ENCODE results near the gene FBXL4. TPM values are rescaled to one million over a fixed set of nuclear protein-coding genes. Genes with fewer than 3 reads are reported as not detected.

The FBXL4 gene
- total RNA-seq, 3 donors from 2014 or later, result 13.2 to 23.8 (median 22.5) TPM

DNA sequence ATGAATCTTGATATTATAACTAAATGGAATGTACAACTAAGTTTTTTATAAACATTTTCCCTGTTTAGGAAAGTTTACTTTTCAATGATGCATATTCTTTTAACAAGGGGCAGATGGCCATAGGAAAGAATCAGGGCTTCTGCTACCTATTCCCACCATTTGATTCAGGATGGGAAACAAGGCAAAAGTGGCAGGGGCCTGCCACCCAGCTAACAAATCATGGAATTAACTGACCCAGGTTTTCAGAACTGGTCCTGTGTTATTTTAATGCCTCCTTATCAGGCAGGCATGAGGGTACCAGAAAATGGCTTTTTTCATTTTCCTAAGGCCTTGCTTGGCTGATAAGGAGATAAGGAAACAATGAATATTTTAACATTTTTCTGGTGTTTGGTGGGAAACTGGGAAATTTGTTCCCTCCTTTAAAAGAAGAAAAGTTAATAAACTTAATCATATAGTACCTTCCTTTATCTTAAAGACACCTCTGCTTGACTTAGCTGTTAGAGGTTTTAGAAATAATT is 106.7 kb downstream of the FBXL4 start:
- no peaks in the 10 kb centered on the region for H3K36me3 ChIP-seq (ENCODE audit: low read depth)
- no peak for TF ChIP-seq CTCF (IDR thresholded peaks at IDR 0.05)
- no peak for ATAC-seq
- intact Hi-C loops (cut with DNase I, micrococcal nuclease), result no loop called here
- no peak overlapping the region for H3K4me3 ChIP-seq
- H3K4me1 ChIP-seq (ENCODE audit: low read depth), result peaks cover 9% of the 10 kb centered on the region
- no peaks in the 10 kb centered on the region for H3K9me3 ChIP-seq
- no peak for DNase-seq

DNA sequence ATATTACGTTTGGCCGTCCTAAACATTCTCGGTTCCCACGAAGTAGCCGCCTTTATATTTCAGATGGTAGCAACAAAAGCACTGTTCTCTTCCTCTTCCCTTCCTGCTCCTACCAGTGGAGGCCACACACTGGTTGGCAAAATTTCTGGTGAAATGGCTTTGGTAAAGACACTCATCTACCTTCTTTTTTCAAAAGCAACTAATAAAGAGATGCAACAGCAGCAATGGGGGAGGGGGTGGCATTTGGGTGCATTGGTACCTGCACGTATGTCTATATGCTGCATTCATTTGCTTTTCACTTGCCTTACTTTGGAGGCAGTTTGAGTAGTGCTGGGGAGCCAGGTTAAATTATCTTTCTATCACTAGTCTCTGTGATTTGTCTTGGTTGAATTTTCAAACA is 107.4 kb downstream of the FBXL4 start:
- Histone ChIP-seq H3K36me3 (ENCODE audit: low read depth) (no peaks in the 10 kb centered on the region), H3K4me3 (no peak overlapping the region), H3K4me1 (ENCODE audit: low read depth) (peaks cover 16% of the 10 kb centered on the region), H3K9me3 (no peaks in the 10 kb centered on the region)
- intact Hi-C loops (cut with DNase I, micrococcal nuclease), result no loop called here
- ATAC-seq (no peak), DNase-seq (no peak)
- no peak for TF ChIP-seq CTCF (IDR thresholded peaks at IDR 0.05)

DNA sequence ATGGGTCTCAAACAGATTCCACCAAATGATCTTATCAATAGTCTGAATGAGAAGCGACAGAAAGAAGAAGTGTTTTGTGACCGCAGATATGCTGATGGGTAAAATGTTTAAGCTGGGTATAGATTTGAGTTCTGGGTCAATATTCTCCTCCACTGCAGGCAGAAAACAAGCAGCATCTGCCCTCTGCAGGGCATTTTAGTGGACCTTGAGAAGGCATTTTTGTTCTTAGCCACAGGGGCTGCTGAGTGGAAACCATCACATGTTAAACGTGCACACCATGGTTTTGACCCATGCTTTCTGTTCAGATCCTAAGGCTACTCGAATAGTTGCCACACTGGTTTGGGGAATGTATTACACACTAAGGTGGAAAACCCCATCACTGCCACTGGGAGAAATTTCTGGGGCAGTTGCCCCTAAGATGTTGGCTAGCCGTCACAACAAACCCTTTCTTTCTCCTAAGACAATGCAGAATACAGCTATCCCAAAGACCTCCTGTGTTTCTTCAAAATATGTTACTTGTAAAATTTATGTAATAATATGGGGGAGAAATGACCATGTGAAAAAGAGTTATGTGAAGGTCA is 107.9 kb downstream of the FBXL4 start:
- Histone ChIP-seq H3K4me3 (no peak overlapping the region), H3K4me1 (ENCODE audit: low read depth) (peaks cover 18% of the 10 kb centered on the region), H3K9me3 (no peaks in the 10 kb centered on the region), H3K36me3 (ENCODE audit: low read depth) (no peaks in the 10 kb centered on the region)
- no peak for TF ChIP-seq CTCF (IDR thresholded peaks at IDR 0.05)
- intact Hi-C loops (cut with DNase I, micrococcal nuclease), result no loop called here
- DNase-seq (no peak), ATAC-seq (no peak)

GRCh38 chr6:98838975-98839374 is 108.8 kb downstream of the FBXL4 start:
- TF ChIP-seq CTCF (IDR thresholded peaks at IDR 0.05), result no peak
- no peak for DNase-seq
- H3K9me3 ChIP-seq, result no peaks in the 10 kb centered on the region
- no peak overlapping the region for H3K4me3 ChIP-seq
- ATAC-seq, result no peak
- intact Hi-C loops (cut with DNase I, micrococcal nuclease), result no loop called here
- H3K36me3 ChIP-seq (ENCODE audit: low read depth), result no peaks in the 10 kb centered on the region
- H3K4me1 ChIP-seq (ENCODE audit: low read depth), result peaks cover 20% of the 10 kb centered on the region

DNA sequence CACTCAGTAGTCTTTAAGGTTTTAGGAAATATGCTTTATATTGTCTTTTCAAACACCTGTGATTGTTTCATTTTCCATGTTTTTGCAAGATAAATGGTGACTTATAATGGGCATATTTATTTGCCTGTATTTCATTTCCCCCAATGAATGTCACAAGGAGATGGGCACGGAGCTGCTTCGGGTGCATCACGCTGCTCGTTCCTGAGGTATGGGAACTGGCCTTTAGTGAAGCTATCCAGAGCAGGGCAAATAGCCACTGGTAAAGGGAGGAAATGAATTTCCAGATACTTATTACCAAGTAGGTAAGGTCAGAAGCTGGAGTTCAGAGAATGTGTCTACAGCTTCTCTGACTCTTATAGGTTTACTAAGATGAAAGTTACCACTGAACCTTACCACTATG is 109.7 kb downstream of the FBXL4 start:
- Histone ChIP-seq H3K36me3 (ENCODE audit: low read depth) (no peaks in the 10 kb centered on the region), H3K4me1 (ENCODE audit: low read depth) (peaks cover 29% of the 10 kb centered on the region), H3K9me3 (no peaks in the 10 kb centered on the region), H3K4me3 (no peak overlapping the region)
- intact Hi-C loops (cut with DNase I, micrococcal nuclease), result no loop called here
- TF ChIP-seq CTCF (IDR thresholded peaks at IDR 0.05), result no peak
- ATAC-seq, result no peak
- no peak for DNase-seq
